ENCODE results near the gene AGAP6. TPM values are rescaled to one million over a fixed set of nuclear protein-coding genes. Genes with fewer than 3 reads are reported as not detected.
"Not testable (repeated sequence)": the region's sequence is repeated elsewhere in the genome, so short reads cannot be mapped to it uniquely, and the experiment has no call there.

The AGAP6 gene
- total RNA-seq, 4 donors from 2014 or later, result 6.2 to 24.6 (median 18.8) TPM

- intact Hi-C loops (cut with DNase I; ENCODE audit: low total_unique reads), result no loop called here
- TF ChIP-seq CTCF (IDR thresholded peaks at IDR 0.05), result no peak
- no peak for TF ChIP-seq POLR2A (IDR thresholded peaks at IDR 0.05)
- no peak overlapping the region for H3K27ac ChIP-seq
- H3K9me3 ChIP-seq, result no peaks in the 10 kb centered on the region
- no peaks in the 10 kb centered on the region for H3K27me3 ChIP-seq
- DNase-seq, result no peak
- no peaks in the 10 kb centered on the region for H3K36me3 ChIP-seq
- no peak overlapping the region for H3K4me3 ChIP-seq
- H3K4me1 ChIP-seq, result no peaks in the 10 kb centered on the region
Measured at GRCh38 chr10:50025627-50026026, 37.4 kb downstream of the AGAP6 start.

GRCh38 chr10:50027195-50027594, 39.0 kb downstream of the AGAP6 start:
- no peaks in the 10 kb centered on the region for H3K27me3 ChIP-seq
- no peak for DNase-seq
- intact Hi-C loops (cut with DNase I; ENCODE audit: low total_unique reads), result no loop called here
- no peaks in the 10 kb centered on the region for H3K4me1 ChIP-seq
- no peak for TF ChIP-seq CTCF (IDR thresholded peaks at IDR 0.05)
- TF ChIP-seq POLR2A (IDR thresholded peaks at IDR 0.05), result no peak
- H3K36me3 ChIP-seq, result no peaks in the 10 kb centered on the region
- no peaks in the 10 kb centered on the region for H3K9me3 ChIP-seq
- no peak overlapping the region for H3K27ac ChIP-seq
- no peak overlapping the region for H3K4me3 ChIP-seq

GRCh38 chr10:50033481-50033880, 45.3 kb downstream of the AGAP6 start:
- DNase-seq, result no peak
- no peaks in the 10 kb centered on the region for H3K27me3 ChIP-seq
- H3K27ac ChIP-seq, result no peak overlapping the region
- no peaks in the 10 kb centered on the region for H3K4me1 ChIP-seq
- no peaks in the 10 kb centered on the region for H3K36me3 ChIP-seq
- no peak overlapping the region for H3K4me3 ChIP-seq
- TF ChIP-seq POLR2A (IDR thresholded peaks at IDR 0.05), result no peak
- no peak for TF ChIP-seq CTCF (IDR thresholded peaks at IDR 0.05)
- H3K9me3 ChIP-seq, result no peaks in the 10 kb centered on the region
- intact Hi-C loops (cut with DNase I; ENCODE audit: low total_unique reads), result no loop called here

- H3K27me3 ChIP-seq; H3K4me1 ChIP-seq; H3K27ac ChIP-seq; intact Hi-C loops (cut with DNase I; ENCODE audit: low total_unique reads); H3K9me3 ChIP-seq; DNase-seq; H3K36me3 ChIP-seq; H3K4me3 ChIP-seq: not testable (repeated sequence)
Measured at GRCh38 chr10:50035337-50035736, 47.1 kb downstream of the AGAP6 start.

GRCh38 chr10:50044941-50045664, 56.9 kb downstream of the AGAP6 start:
- H3K9me3 ChIP-seq, result no peaks in the 10 kb centered on the region
- H3K36me3 ChIP-seq, result no peaks in the 10 kb centered on the region
- intact Hi-C loops (cut with DNase I; ENCODE audit: low total_unique reads), result no loop called here
- TF ChIP-seq CTCF (IDR thresholded peaks at IDR 0.05) (no peak), POLR2A (IDR thresholded peaks at IDR 0.05) (no peak)
- no peak for DNase-seq
- H3K27me3 ChIP-seq, result no peaks in the 10 kb centered on the region
- H3K4me1 ChIP-seq, result no peaks in the 10 kb centered on the region
- no peak overlapping the region for H3K27ac ChIP-seq
- H3K4me3 ChIP-seq, result no peak overlapping the region

GRCh38 chr10:50046457-50046856, 58.3 kb downstream of the AGAP6 start:
- intact Hi-C loops (cut with DNase I; ENCODE audit: low total_unique reads); H3K4me1 ChIP-seq; DNase-seq; H3K9me3 ChIP-seq; H3K27ac ChIP-seq; H3K4me3 ChIP-seq; H3K36me3 ChIP-seq; H3K27me3 ChIP-seq: not testable (repeated sequence)

- intact Hi-C loops (cut with DNase I; ENCODE audit: low total_unique reads); H3K9me3 ChIP-seq; H3K27ac ChIP-seq; H3K36me3 ChIP-seq; H3K4me3 ChIP-seq; DNase-seq; H3K27me3 ChIP-seq; H3K4me1 ChIP-seq: not testable (repeated sequence)
Measured at GRCh38 chr10:50047594-50047993, 59.4 kb downstream of the AGAP6 start.

- H3K27me3 ChIP-seq; H3K36me3 ChIP-seq; H3K9me3 ChIP-seq; H3K4me3 ChIP-seq; DNase-seq; H3K27ac ChIP-seq; intact Hi-C loops (cut with DNase I; ENCODE audit: low total_unique reads); H3K4me1 ChIP-seq: not testable (repeated sequence)
Measured at GRCh38 chr10:50051995-50052660, 63.9 kb downstream of the AGAP6 start.

- DNase-seq; H3K4me1 ChIP-seq; intact Hi-C loops (cut with DNase I; ENCODE audit: low total_unique reads); H3K27ac ChIP-seq; H3K9me3 ChIP-seq; H3K4me3 ChIP-seq; H3K36me3 ChIP-seq; H3K27me3 ChIP-seq: not testable (repeated sequence)
Measured at GRCh38 chr10:50052778-50053376, 64.7 kb downstream of the AGAP6 start.
